GM23338 (cell line): ENCODE data around the gene CYBC1. TPM values are rescaled to one million over a fixed set of nuclear protein-coding genes. Genes with fewer than 3 reads are reported as not detected.

Experiments
- ATAC-seq: fragments of 200-7000 bp; cut with Tn5 transposase; 3 replicates; pipeline ENCODE4 v1.9.1; 2020
- DNase-seq: peaks from one replicate; pipeline ENCODE4 v3.0.0-alpha.2; 2015; ENCODE audit warnings: low spot score
- H2AFZ ChIP-seq: fragments of 200-600 bp; sonication (generic); 2 replicates; pipeline ENCODE4 v1.8.0; 2016; ENCODE audit warnings: antibody characterized with exemption, mild to moderate bottlenecking, moderate library complexity
- H3F3A ChIP-seq: fragments of 200-600 bp; sonication (generic); replicated peaks from 2 replicates; pipeline ENCODE4 v1.8.0; 2017; ENCODE audit warnings: antibody characterized with exemption, mixed run types, low read depth
- H3K27ac ChIP-seq: fragments of 200-600 bp; sonication (generic); 2 replicates; pipeline ENCODE4 v1.6.1; 2016; ENCODE audit warnings: low read depth
- H3K27me3 ChIP-seq: fragments of 200-600 bp; sonication (generic); 2 replicates; pipeline ENCODE4 v1.8.0; 2016; ENCODE audit warnings: mild to moderate bottlenecking, mixed run types, moderate library complexity; ENCODE audit not compliant: insufficient read depth
- H3K36me3 ChIP-seq: fragments of 200-600 bp; sonication (generic); 2 replicates; pipeline ENCODE4 v1.8.0; 2016; ENCODE audit warnings: mild to moderate bottlenecking; ENCODE audit not compliant: insufficient read depth
- H3K4me1 ChIP-seq: fragments of 200-600 bp; sonication (generic); 2 replicates; pipeline ENCODE4 v1.8.0; 2016; ENCODE audit warnings: mild to moderate bottlenecking, moderate library complexity; ENCODE audit not compliant: insufficient read depth
- H3K4me2 ChIP-seq: fragments of 200-600 bp; sonication (generic); 2 replicates; pipeline ENCODE4 v1.7.1; 2017; ENCODE audit warnings: mixed run types
- H3K4me3 ChIP-seq: fragments of 200-600 bp; sonication (generic); 2 replicates; pipeline ENCODE4 v1.6.1; 2016; ENCODE audit warnings: mixed run types
- H3K79me2 ChIP-seq: fragments of 200-600 bp; sonication (generic); replicated peaks from 2 replicates; pipeline ENCODE4 v1.8.0; 2017; ENCODE audit warnings: mild to moderate bottlenecking; ENCODE audit not compliant: insufficient read depth
- H3K9me2 ChIP-seq: fragments of 200-600 bp; sonication (generic); 2 replicates; pipeline ENCODE4 v1.8.0; 2017; ENCODE audit not compliant: insufficient read depth
- H4K20me1 ChIP-seq: fragments of 200-600 bp; sonication (generic); replicated peaks from 2 replicates; pipeline ENCODE4 v1.8.0; 2017; ENCODE audit warnings: mild to moderate bottlenecking; ENCODE audit not compliant: insufficient read depth
- H3K27ac Mint-ChIP-seq: 2 replicates; pipeline ENCODE4 v1.8.0; 2020; ENCODE audit warnings: inconsistent platforms, mild to moderate bottlenecking, moderate library complexity, mixed read lengths
- H3K27me3 Mint-ChIP-seq: 3 replicates; pipeline ENCODE4 v1.8.0; 2022; ENCODE audit warnings: low read depth, mild to moderate bottlenecking, moderate library complexity, mixed read lengths, inconsistent platforms; ENCODE audit not compliant: insufficient read depth, poor library complexity
- H3K36me3 Mint-ChIP-seq: 3 replicates; pipeline ENCODE4 v1.8.0; 2021; ENCODE audit warnings: low read depth, mild to moderate bottlenecking, inconsistent platforms, moderate library complexity, mixed read lengths
- H3K4me1 Mint-ChIP-seq: 3 replicates; pipeline ENCODE4 v1.8.0; 2020; ENCODE audit warnings: mild to moderate bottlenecking, inconsistent platforms, mixed read lengths
- H3K4me3 Mint-ChIP-seq: 3 replicates; pipeline ENCODE4 v1.8.0; 2021; ENCODE audit warnings: moderate library complexity, mild to moderate bottlenecking, inconsistent platforms, mixed read lengths
- H3K9me3 Mint-ChIP-seq: 3 replicates; pipeline ENCODE4 v1.8.0; 2020; ENCODE audit warnings: moderate library complexity, mild to moderate bottlenecking, inconsistent platforms, mixed read lengths
- CREB1 ChIP-seq: fragments of 250-450 bp; sonication (Bioruptor Pico); IDR thresholded peaks from 2 replicates; pipeline ENCODE4 v1.5.0; 2020; ENCODE audit warnings: low read depth, mild to moderate bottlenecking, moderate library complexity
- EZH2 ChIP-seq: fragments of 200-600 bp; sonication (generic); IDR thresholded peaks from one replicate; pipeline ENCODE4 v1.8.0; 2017; ENCODE audit warnings: antibody characterized with exemption, mild to moderate bottlenecking, low read depth; ENCODE audit not compliant: unreplicated experiment
- EZH2phosphoT487 ChIP-seq: fragments of 200-600 bp; sonication (generic); IDR thresholded peaks from one replicate; pipeline ENCODE4 v1.8.1; 2018; ENCODE audit warnings: antibody characterized with exemption; ENCODE audit not compliant: unreplicated experiment
- JUNB ChIP-seq: IDR thresholded peaks from one replicate; pipeline ENCODE4 v1.6.1; 2016; ENCODE audit warnings: antibody characterized with exemption; ENCODE audit not compliant: unreplicated experiment
- NANOG ChIP-seq: IDR thresholded peaks from 2 replicates; pipeline ENCODE4 v1.6.1; 2016; ENCODE audit warnings: antibody characterized with exemption, borderline replicate concordance
- POLR2AphosphoS5 ChIP-seq: IDR thresholded peaks from 2 replicates; pipeline ENCODE4 v1.6.1; 2016; ENCODE audit warnings: antibody characterized with exemption, low read depth
- STAT1 ChIP-seq: IDR thresholded peaks from one replicate; pipeline ENCODE4 v1.6.1; 2016; ENCODE audit warnings: antibody characterized with exemption; ENCODE audit not compliant: unreplicated experiment
- ZNF331 ChIP-seq: fragments of 250-450 bp; sonication (Bioruptor Pico); IDR thresholded peaks from 2 replicates; pipeline ENCODE4 v1.5.0; 2020; ENCODE audit warnings: low read depth, mild to moderate bottlenecking, moderate library complexity
- polyA plus RNA-seq: library from polyadenylated mRNA; unstranded; fragments of >200 nt; fragmentation: Nextera tagmentation; extraction: Ambion mirVana; gene quantifications from 2 replicates; pipeline ENCODE4 v1.2.1, GENCODE V29; 2016
- total RNA-seq: library from RNA; depleted of rRNA; stranded (reverse); fragments of >200 nt; shearing (Covaris generic); gene quantifications from 2 replicates; pipeline ENCODE4 v1.2.3, GENCODE V29; 2014
- TF ChIP-seq, protein P1 (sequence below): IDR thresholded peaks from 2 replicates; pipeline ENCODE4 v1.6.1; 2016; ENCODE audit warnings: antibody characterized with exemption
- TF ChIP-seq, protein P2 (sequence below), 2 experiments: fragments of 200-600 bp in 1 of 2; sonication (generic) in 1 of 2; conservative IDR thresholded peaks; 2 replicates each; pipeline versions ENCODE4 v1.5.1 to v1.6.1; 2016 to 2017; ENCODE audit warnings: antibody characterized with exemption in 2 of 2, low read depth in 2 of 2, mild to moderate bottlenecking in 2 of 2, moderate library complexity in 1 of 2
- TF ChIP-seq, protein P3 (sequence below): IDR thresholded peaks from one replicate; pipeline ENCODE4 v1.6.1; 2018; ENCODE audit warnings: antibody characterized with exemption; ENCODE audit not compliant: unreplicated experiment

Gene CYBC1
- total and polyA plus RNA-seq, 2 experiments from 2014 or later, result 24.7 to 72.4 TPM

DNA sequence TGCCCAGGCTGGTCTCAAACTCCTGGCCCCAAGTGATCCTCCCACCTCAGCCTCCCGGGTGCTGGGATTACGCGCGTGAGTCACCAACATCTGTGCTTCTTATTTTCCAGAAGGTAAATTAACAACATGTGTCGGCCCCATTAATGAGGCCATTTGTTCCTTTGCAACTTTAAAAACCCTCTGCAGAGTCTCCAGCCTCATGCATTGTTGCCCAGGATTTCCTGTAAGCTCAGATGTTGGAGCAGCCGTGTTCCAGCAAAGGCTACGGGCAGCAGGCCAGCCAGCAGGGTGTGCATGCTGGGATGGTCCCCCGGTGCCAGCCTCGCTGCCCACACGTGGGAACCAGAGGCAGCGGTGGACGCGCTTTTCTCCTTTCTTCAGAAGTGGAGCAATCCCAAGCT lies 51.5 kb downstream of the CYBC1 start:
- Histone ChIP-seq H4K20me1 (no peaks in the 10 kb centered on the region), H3K4me1 (no peaks in the 10 kb centered on the region), H2AFZ (no peak overlapping the region), H3K4me3 (no peak overlapping the region), H3K36me3 (no peaks in the 10 kb centered on the region), H3K27me3 (no peaks in the 10 kb centered on the region), H3K79me2 (no peaks in the 10 kb centered on the region), H3K9me2 (no peaks in the 10 kb centered on the region), H3K4me2 (no peak overlapping the region), H3F3A (0 out of 2 replicates have a peak, but pooled peaks cover 2% of the 10 kb centered on the region), H3K27ac (no peak overlapping the region)
- Mint-ChIP-seq H3K4me1 (no peaks in the 10 kb centered on the region), H3K36me3 (peaks cover 7% of the 10 kb centered on the region), H3K4me3 (no peak overlapping the region), H3K27ac (no peak overlapping the region), H3K9me3 (no peaks in the 10 kb centered on the region), H3K27me3 (peaks cover 7% of the 10 kb centered on the region)
- TF ChIP-seq, protein P1, sequence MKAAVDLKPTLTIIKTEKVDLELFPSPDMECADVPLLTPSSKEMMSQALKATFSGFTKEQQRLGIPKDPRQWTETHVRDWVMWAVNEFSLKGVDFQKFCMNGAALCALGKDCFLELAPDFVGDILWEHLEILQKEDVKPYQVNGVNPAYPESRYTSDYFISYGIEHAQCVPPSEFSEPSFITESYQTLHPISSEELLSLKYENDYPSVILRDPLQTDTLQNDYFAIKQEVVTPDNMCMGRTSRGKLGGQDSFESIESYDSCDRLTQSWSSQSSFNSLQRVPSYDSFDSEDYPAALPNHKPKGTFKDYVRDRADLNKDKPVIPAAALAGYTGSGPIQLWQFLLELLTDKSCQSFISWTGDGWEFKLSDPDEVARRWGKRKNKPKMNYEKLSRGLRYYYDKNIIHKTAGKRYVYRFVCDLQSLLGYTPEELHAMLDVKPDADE, result no peak
- TF ChIP-seq EZH2 (no peak), NANOG (no peak), POLR2AphosphoS5 (no peak), CREB1 (CRISPR knock-in tag) (no peak), STAT1 (no peak), ZNF331 (CRISPR knock-in tag) (no peak), JUNB (no peak), EZH2phosphoT487 (no peak)
- TF ChIP-seq, protein P2, sequence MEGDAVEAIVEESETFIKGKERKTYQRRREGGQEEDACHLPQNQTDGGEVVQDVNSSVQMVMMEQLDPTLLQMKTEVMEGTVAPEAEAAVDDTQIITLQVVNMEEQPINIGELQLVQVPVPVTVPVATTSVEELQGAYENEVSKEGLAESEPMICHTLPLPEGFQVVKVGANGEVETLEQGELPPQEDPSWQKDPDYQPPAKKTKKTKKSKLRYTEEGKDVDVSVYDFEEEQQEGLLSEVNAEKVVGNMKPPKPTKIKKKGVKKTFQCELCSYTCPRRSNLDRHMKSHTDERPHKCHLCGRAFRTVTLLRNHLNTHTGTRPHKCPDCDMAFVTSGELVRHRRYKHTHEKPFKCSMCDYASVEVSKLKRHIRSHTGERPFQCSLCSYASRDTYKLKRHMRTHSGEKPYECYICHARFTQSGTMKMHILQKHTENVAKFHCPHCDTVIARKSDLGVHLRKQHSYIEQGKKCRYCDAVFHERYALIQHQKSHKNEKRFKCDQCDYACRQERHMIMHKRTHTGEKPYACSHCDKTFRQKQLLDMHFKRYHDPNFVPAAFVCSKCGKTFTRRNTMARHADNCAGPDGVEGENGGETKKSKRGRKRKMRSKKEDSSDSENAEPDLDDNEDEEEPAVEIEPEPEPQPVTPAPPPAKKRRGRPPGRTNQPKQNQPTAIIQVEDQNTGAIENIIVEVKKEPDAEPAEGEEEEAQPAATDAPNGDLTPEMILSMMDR (conservative IDR thresholded peaks at IDR 0.05; ENCODE audit: low read depth in 2 of 2), result no peak
- TF ChIP-seq, protein P3, sequence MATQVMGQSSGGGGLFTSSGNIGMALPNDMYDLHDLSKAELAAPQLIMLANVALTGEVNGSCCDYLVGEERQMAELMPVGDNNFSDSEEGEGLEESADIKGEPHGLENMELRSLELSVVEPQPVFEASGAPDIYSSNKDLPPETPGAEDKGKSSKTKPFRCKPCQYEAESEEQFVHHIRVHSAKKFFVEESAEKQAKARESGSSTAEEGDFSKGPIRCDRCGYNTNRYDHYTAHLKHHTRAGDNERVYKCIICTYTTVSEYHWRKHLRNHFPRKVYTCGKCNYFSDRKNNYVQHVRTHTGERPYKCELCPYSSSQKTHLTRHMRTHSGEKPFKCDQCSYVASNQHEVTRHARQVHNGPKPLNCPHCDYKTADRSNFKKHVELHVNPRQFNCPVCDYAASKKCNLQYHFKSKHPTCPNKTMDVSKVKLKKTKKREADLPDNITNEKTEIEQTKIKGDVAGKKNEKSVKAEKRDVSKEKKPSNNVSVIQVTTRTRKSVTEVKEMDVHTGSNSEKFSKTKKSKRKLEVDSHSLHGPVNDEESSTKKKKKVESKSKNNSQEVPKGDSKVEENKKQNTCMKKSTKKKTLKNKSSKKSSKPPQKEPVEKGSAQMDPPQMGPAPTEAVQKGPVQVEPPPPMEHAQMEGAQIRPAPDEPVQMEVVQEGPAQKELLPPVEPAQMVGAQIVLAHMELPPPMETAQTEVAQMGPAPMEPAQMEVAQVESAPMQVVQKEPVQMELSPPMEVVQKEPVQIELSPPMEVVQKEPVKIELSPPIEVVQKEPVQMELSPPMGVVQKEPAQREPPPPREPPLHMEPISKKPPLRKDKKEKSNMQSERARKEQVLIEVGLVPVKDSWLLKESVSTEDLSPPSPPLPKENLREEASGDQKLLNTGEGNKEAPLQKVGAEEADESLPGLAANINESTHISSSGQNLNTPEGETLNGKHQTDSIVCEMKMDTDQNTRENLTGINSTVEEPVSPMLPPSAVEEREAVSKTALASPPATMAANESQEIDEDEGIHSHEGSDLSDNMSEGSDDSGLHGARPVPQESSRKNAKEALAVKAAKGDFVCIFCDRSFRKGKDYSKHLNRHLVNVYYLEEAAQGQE, result no peak
- ATAC-seq (no peak), DNase-seq (no peak)
